Measurements from ENCODE around the gene MGLL. TPM values are rescaled to one million over a fixed set of nuclear protein-coding genes. Genes with fewer than 3 reads are reported as not detected.

Gene MGLL
- total RNA-seq, 1 donor from 2014 or later: 0.43 TPM

GRCh38 chr3:127646501-127647046, 175.7 kb downstream of the MGLL start:
- DNase-seq (ENCODE audit: low spot score, unreplicated experiment): no peak
- Mint-ChIP-seq H3K36me3 (ENCODE audit: insufficient read depth) (no peaks in the 10 kb centered on the region), H3K4me1 (ENCODE audit: low read depth) (no peaks in the 10 kb centered on the region), H3K27me3 (no peaks in the 10 kb centered on the region), H3K9me3 (ENCODE audit: low read depth) (no peaks in the 10 kb centered on the region), H3K27ac (no peak overlapping the region), H3K4me3 (ENCODE audit: low read depth) (no peak overlapping the region)
- no peak for TF ChIP-seq CTCF (IDR thresholded peaks at IDR 0.05; ENCODE audit: unreplicated experiment)

GRCh38 chr3:127645371-127646015, 176.8 kb downstream of the MGLL start:
- Mint-ChIP-seq H3K27me3 (no peaks in the 10 kb centered on the region), H3K4me1 (ENCODE audit: low read depth) (no peaks in the 10 kb centered on the region), H3K27ac (no peak overlapping the region), H3K4me3 (ENCODE audit: low read depth) (no peak overlapping the region), H3K9me3 (ENCODE audit: low read depth) (no peaks in the 10 kb centered on the region), H3K36me3 (ENCODE audit: insufficient read depth) (no peaks in the 10 kb centered on the region)
- TF ChIP-seq CTCF (IDR thresholded peaks at IDR 0.05; ENCODE audit: unreplicated experiment): no peak
- DNase-seq (ENCODE audit: low spot score, unreplicated experiment): no peak

- H3K4me1 Mint-ChIP-seq (ENCODE audit: low read depth): no peaks in the 10 kb centered on the region
- H3K36me3 Mint-ChIP-seq (ENCODE audit: insufficient read depth): no peaks in the 10 kb centered on the region
- no peak overlapping the region for H3K4me3 Mint-ChIP-seq (ENCODE audit: low read depth)
- no peak for DNase-seq (ENCODE audit: low spot score, unreplicated experiment)
- H3K9me3 Mint-ChIP-seq (ENCODE audit: low read depth): no peaks in the 10 kb centered on the region
- no peak for TF ChIP-seq CTCF (IDR thresholded peaks at IDR 0.05; ENCODE audit: unreplicated experiment)
- H3K27ac Mint-ChIP-seq: no peak overlapping the region
- no peaks in the 10 kb centered on the region for H3K27me3 Mint-ChIP-seq
Observed at GRCh38 chr3:127644641-127645370, 177.5 kb downstream of the MGLL start.

GRCh38 chr3:127640042-127640355, 182.3 kb downstream of the MGLL start:
- Mint-ChIP-seq H3K27ac (no peak overlapping the region), H3K9me3 (ENCODE audit: low read depth) (no peaks in the 10 kb centered on the region), H3K4me3 (ENCODE audit: low read depth) (no peak overlapping the region), H3K4me1 (ENCODE audit: low read depth) (no peaks in the 10 kb centered on the region), H3K27me3 (no peaks in the 10 kb centered on the region), H3K36me3 (ENCODE audit: insufficient read depth) (no peaks in the 10 kb centered on the region)
- no peak for DNase-seq (ENCODE audit: low spot score, unreplicated experiment)
- no peak for TF ChIP-seq CTCF (IDR thresholded peaks at IDR 0.05; ENCODE audit: unreplicated experiment)

- H3K27ac Mint-ChIP-seq: no peak overlapping the region
- no peaks in the 10 kb centered on the region for H3K36me3 Mint-ChIP-seq (ENCODE audit: insufficient read depth)
- no peak for DNase-seq (ENCODE audit: low spot score, unreplicated experiment)
- no peaks in the 10 kb centered on the region for H3K4me1 Mint-ChIP-seq (ENCODE audit: low read depth)
- no peaks in the 10 kb centered on the region for H3K27me3 Mint-ChIP-seq
- no peak overlapping the region for H3K4me3 Mint-ChIP-seq (ENCODE audit: low read depth)
- no peak for TF ChIP-seq CTCF (IDR thresholded peaks at IDR 0.05; ENCODE audit: unreplicated experiment)
- no peaks in the 10 kb centered on the region for H3K9me3 Mint-ChIP-seq (ENCODE audit: low read depth)
Observed at GRCh38 chr3:127639173-127640041, 182.9 kb downstream of the MGLL start.
